Fibroblast of pulmonary artery (primary cell): ENCODE data around the gene SHISA9.

Source experiments
- DNase-seq: peaks from one replicate; pipeline ENCODE4 v3.0.0-alpha.2; 2010; ENCODE audit warnings: low read depth
- H3K4me3 ChIP-seq: replicated peaks from 2 replicates; pipeline ENCODE4 v1.5.1; 2011; ENCODE audit warnings: low read depth, mild to moderate bottlenecking, control low read depth, low read length, moderate library complexity
- CTCF ChIP-seq: IDR thresholded peaks from 2 replicates; pipeline ENCODE4 v1.5.1; 2011; ENCODE audit warnings: mild to moderate bottlenecking, control low read depth, low read length, inconsistent platforms; ENCODE audit errors: missing control alignments

The SHISA9 gene

GRCh38 chr16:12992066-12992465 lies 90.7 kb downstream of the SHISA9 start:
- no peak for DNase-seq
- H3K4me3 ChIP-seq: no peak overlapping the region
- TF ChIP-seq CTCF: no peak

GRCh38 chr16:12994402-12994801 lies 93.0 kb downstream of the SHISA9 start:
- no peak for TF ChIP-seq CTCF
- H3K4me3 ChIP-seq: no peak overlapping the region
- no peak for DNase-seq

- no peak for TF ChIP-seq CTCF
- H3K4me3 ChIP-seq: no peak overlapping the region
- DNase-seq: no peak
Measured at GRCh38 chr16:12995721-12996372, 94.4 kb downstream of the SHISA9 start.

- DNase-seq: no peak
- no peak for TF ChIP-seq CTCF
- H3K4me3 ChIP-seq: no peak overlapping the region
Measured at GRCh38 chr16:12998361-12999085, 97.1 kb downstream of the SHISA9 start.

- TF ChIP-seq CTCF: no peak
- no peak overlapping the region for H3K4me3 ChIP-seq
- DNase-seq: no peak
Measured at GRCh38 chr16:12999368-12999767, 98.0 kb downstream of the SHISA9 start.

GRCh38 chr16:13005721-13006247 lies 104.4 kb downstream of the SHISA9 start:
- DNase-seq: no peak
- TF ChIP-seq CTCF: no peak
- no peak overlapping the region for H3K4me3 ChIP-seq

- H3K4me3 ChIP-seq: no peak overlapping the region
- TF ChIP-seq CTCF: no peak
- DNase-seq: no peak
Measured at GRCh38 chr16:13012601-13013000, 111.2 kb downstream of the SHISA9 start.
